NK-92 (cell line): ENCODE results near the gene SEMA4A.

Experiments used
- DNase-seq: peaks from one replicate; lab custom pipeline; 2025; ENCODE audit not compliant: unreplicated experiment; lab: John Stamatoyannopoulos, UW

SEMA4A gene

DNA sequence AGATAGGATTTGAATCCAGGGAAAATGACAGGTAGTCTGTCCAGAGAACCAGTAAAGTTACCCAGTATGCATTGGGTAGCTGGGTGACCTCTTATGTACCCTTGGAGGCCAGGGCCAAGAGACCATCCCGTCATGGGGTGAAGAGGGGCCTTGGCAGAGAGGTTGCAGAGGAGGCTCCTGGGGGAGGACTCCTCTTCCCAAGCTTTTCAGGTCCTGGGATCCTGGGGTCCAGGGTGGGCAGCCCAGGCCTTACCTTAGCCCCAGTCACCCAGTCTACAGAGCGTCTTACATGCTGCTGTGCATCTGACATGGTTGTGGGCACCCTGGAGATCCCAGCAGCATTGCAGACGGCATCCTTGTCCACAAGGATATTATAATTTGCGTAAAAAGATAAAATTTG is 73.4 kb downstream of the SEMA4A start:
- DNase-seq = no peak
